Esophagus (tissue), 2 donors: ENCODE data around the gene HOXA9. TPM values are rescaled to one million over a fixed set of nuclear protein-coding genes. Genes with fewer than 3 reads are reported as not detected.

Experiments
- H3K27ac ChIP-seq, 2 donors: one replicate each; pipeline ENCODE4 v1.5.1; 2013; ENCODE audit warnings: low read depth in 2 of 2, mild to moderate bottlenecking in 2 of 2, inconsistent platforms in 1 of 2, low read length in 1 of 2, moderate library complexity in 1 of 2
- H3K27me3 ChIP-seq, 2 donors: one replicate each; pipeline ENCODE4 v1.6.1; 2013; ENCODE audit warnings: low read length in 2 of 2, control low read depth in 1 of 2, mild to moderate bottlenecking in 1 of 2; ENCODE audit not compliant: insufficient read depth in 2 of 2, control insufficient read depth in 1 of 2
- H3K36me3 ChIP-seq, 2 donors: one replicate each; pipeline ENCODE4 v1.6.1; 2013; ENCODE audit warnings: low read length in 1 of 2; ENCODE audit not compliant: control insufficient read depth in 2 of 2, insufficient read depth in 2 of 2
- H3K4me1 ChIP-seq, 2 donors: one replicate each; pipeline ENCODE4 v1.6.1; 2013; ENCODE audit warnings: low read length in 1 of 2; ENCODE audit not compliant: control insufficient read depth in 2 of 2, insufficient read depth in 2 of 2
- H3K4me3 ChIP-seq, 2 donors: one replicate each; pipeline ENCODE4 v1.5.1; 2013; ENCODE audit warnings: low read length in 2 of 2, mild to moderate bottlenecking in 2 of 2, low read depth in 1 of 2, moderate library complexity in 1 of 2
- H3K9me3 ChIP-seq, 2 donors: one replicate each; pipeline ENCODE4 v1.6.1; 2013; ENCODE audit warnings: mild to moderate bottlenecking in 2 of 2, low read depth in 1 of 2, low read length in 1 of 2, moderate library complexity in 1 of 2; ENCODE audit not compliant: control insufficient read depth in 2 of 2, insufficient read depth in 1 of 2
- WGBS, 2 donors: extraction: QIAGEN DNeasy Blood & Tissue Kit; methylation state at CpG; one replicate each; pipeline ENCODE4 v1.1.7; 2013; 5-methylcytosine and 5-hydroxymethylcytosine counted together
- polyA plus RNA-seq, 2 donors: library from polyadenylated mRNA; stranded (reverse); fragments of 200-250 nt; gene quantifications; one replicate each; pipeline ENCODE4 v1.2.3, GENCODE V29; 2013
- donor health status: healthy with polysubstance abuse.
- donor health status: Bipolar disorder and iron deficiency.

Gene HOXA9
- polyA plus RNA-seq, 2 donors, result 0.49 TPM

GRCh38 chr7:27122077-27122910, 43.0 kb downstream of the HOXA9 start:
- H3K4me3 ChIP-seq, result peak overlapping the region; percentile 38 to 60
- H3K27ac ChIP-seq, result peak overlapping the region; percentile 75 to 83
- no peaks in the 10 kb centered on the region for H3K36me3 ChIP-seq
- WGBS, 2 donors, result 30 to 32% methylated on average over 42 of the region's 42 CpGs
- no peaks in the 10 kb centered on the region for H3K9me3 ChIP-seq
- no peaks in the 10 kb centered on the region for H3K27me3 ChIP-seq
- peaks cover 0 to 2% of the 10 kb centered on the region in 2 donors for H3K4me1 ChIP-seq

- 32 to 33% methylated on average over 7 of the region's 7 CpGs for WGBS, 2 donors
- H3K4me1 ChIP-seq, result peaks cover 0 to 2% of the 10 kb centered on the region in 2 donors
- no peaks in the 10 kb centered on the region for H3K9me3 ChIP-seq
- H3K4me3 ChIP-seq, result peak overlapping the region; percentile 38 to 60
- no peaks in the 10 kb centered on the region for H3K27me3 ChIP-seq
- H3K36me3 ChIP-seq, result no peaks in the 10 kb centered on the region
- H3K27ac ChIP-seq, result peak overlapping the region; percentile 75 to 83
Measured at GRCh38 chr7:27121684-27122076, 43.7 kb downstream of the HOXA9 start.

GRCh38 chr7:27119412-27119911, 45.9 kb downstream of the HOXA9 start:
- 40 to 45% methylated on average over 1 of the region's 1 CpG for WGBS, 2 donors
- no peaks in the 10 kb centered on the region for H3K27me3 ChIP-seq
- no peak overlapping the region for H3K4me3 ChIP-seq
- H3K9me3 ChIP-seq, result no peaks in the 10 kb centered on the region
- H3K36me3 ChIP-seq, result no peaks in the 10 kb centered on the region
- H3K4me1 ChIP-seq, result peaks cover 0 to 2% of the 10 kb centered on the region in 2 donors
- H3K27ac ChIP-seq, result peak overlapping the region; percentile 31 to 72

GRCh38 chr7:27118580-27118979, 46.8 kb downstream of the HOXA9 start:
- 23 to 32% methylated on average over 3 of the region's 3 CpGs for WGBS, 2 donors
- Histone ChIP-seq H3K4me3 (peak overlapping the region in 1 of 2 donors; percentile 77), H3K9me3 (no peaks in the 10 kb centered on the region), H3K27me3 (no peaks in the 10 kb centered on the region), H3K27ac (peak overlapping the region; percentile 85 to 91), H3K4me1 (peaks cover 0 to 2% of the 10 kb centered on the region in 2 donors), H3K36me3 (no peaks in the 10 kb centered on the region)

- Histone ChIP-seq H3K4me1 (peaks cover 0 to 2% of the 10 kb centered on the region in 2 donors), H3K36me3 (no peaks in the 10 kb centered on the region), H3K9me3 (no peaks in the 10 kb centered on the region), H3K4me3 (peak overlapping the region; percentile 42 to 77), H3K27me3 (no peaks in the 10 kb centered on the region), H3K27ac (peak overlapping the region; percentile 85 to 91)
- WGBS, 2 donors, result 20 to 34% methylated on average over 19 of the region's 19 CpGs
Measured at GRCh38 chr7:27117887-27118491, 47.3 kb downstream of the HOXA9 start.

GRCh38 chr7:27116962-27117886, 48.1 kb downstream of the HOXA9 start:
- H3K27ac ChIP-seq, result peak overlapping the region; percentile 85 to 91

GRCh38 chr7:27116031-27116961, 49.0 kb downstream of the HOXA9 start:
- peak overlapping the region; percentile 64 to 77 for H3K4me3 ChIP-seq
- 20 to 32% methylated on average over 20 of the region's 20 CpGs for WGBS, 2 donors
- H3K27ac ChIP-seq, result peak overlapping the region; percentile 91 to 97
- H3K4me1 ChIP-seq, result peaks cover 0 to 2% of the 10 kb centered on the region in 2 donors
- no peaks in the 10 kb centered on the region for H3K27me3 ChIP-seq
- no peaks in the 10 kb centered on the region for H3K9me3 ChIP-seq
- no peaks in the 10 kb centered on the region for H3K36me3 ChIP-seq

More at GRCh38 chr7:27116962-27117886, 48.1 kb downstream of the HOXA9 start:
- no peaks in the 10 kb centered on the region for H3K36me3 ChIP-seq
- peak overlapping the region; percentile 42 to 77 for H3K4me3 ChIP-seq
- no peaks in the 10 kb centered on the region for H3K27me3 ChIP-seq
- WGBS, 2 donors, result 22 to 25% methylated on average over 12 of the region's 12 CpGs
- no peaks in the 10 kb centered on the region for H3K9me3 ChIP-seq
- peaks cover 0 to 2% of the 10 kb centered on the region in 2 donors for H3K4me1 ChIP-seq

GRCh38 chr7:27115221-27116026, 49.9 kb downstream of the HOXA9 start:
- Histone ChIP-seq H3K4me3 (peak overlapping the region; percentile 64 to 77), H3K27ac (peak overlapping the region; percentile 91 to 97), H3K9me3 (no peaks in the 10 kb centered on the region), H3K27me3 (no peaks in the 10 kb centered on the region), H3K36me3 (no peaks in the 10 kb centered on the region), H3K4me1 (peaks cover 0 to 2% of the 10 kb centered on the region in 2 donors)
- 22% methylated on average over 45 of the region's 45 CpGs for WGBS, 2 donors
